Gastrocnemius medialis (tissue), 4 donors: ENCODE results near the gene APBB2.

ENCODE experiments used
- POLR2A ChIP-seq, 2 donors: fragments of 450-650 bp; IDR thresholded peaks; one replicate each; pipeline ENCODE4 v1.6.1; 2017; ENCODE audit warnings: antibody characterized with exemption in 2 of 2, mild to moderate bottlenecking in 2 of 2, moderate library complexity in 2 of 2
- TF ChIP-seq, protein P1 (sequence below), 5 experiments: fragments of 450-650 bp in 3 of 5; fragments of 200-600 bp in 2 of 5; sonication (generic) in 2 of 5; IDR thresholded peaks in 4 of 5; conservative IDR thresholded peaks in 1 of 5; 1 replicate in 4 of 5; 2 replicates in 1 of 5; pipeline ENCODE4 v1.5.1; 2016 to 2019; ENCODE audit warnings: antibody characterized with exemption in 5 of 5, mild to moderate bottlenecking in 3 of 5, moderate library complexity in 3 of 5

GRCh38 chr4:41175794-41176193, 38.5 kb downstream of the APBB2 start:
- TF ChIP-seq, protein P1, sequence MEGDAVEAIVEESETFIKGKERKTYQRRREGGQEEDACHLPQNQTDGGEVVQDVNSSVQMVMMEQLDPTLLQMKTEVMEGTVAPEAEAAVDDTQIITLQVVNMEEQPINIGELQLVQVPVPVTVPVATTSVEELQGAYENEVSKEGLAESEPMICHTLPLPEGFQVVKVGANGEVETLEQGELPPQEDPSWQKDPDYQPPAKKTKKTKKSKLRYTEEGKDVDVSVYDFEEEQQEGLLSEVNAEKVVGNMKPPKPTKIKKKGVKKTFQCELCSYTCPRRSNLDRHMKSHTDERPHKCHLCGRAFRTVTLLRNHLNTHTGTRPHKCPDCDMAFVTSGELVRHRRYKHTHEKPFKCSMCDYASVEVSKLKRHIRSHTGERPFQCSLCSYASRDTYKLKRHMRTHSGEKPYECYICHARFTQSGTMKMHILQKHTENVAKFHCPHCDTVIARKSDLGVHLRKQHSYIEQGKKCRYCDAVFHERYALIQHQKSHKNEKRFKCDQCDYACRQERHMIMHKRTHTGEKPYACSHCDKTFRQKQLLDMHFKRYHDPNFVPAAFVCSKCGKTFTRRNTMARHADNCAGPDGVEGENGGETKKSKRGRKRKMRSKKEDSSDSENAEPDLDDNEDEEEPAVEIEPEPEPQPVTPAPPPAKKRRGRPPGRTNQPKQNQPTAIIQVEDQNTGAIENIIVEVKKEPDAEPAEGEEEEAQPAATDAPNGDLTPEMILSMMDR (IDR thresholded peaks at IDR 0.05 in 4 of 5, conservative IDR thresholded peaks at IDR 0.05 in 1 of 5), result no peak
- no peak for TF ChIP-seq POLR2A (IDR thresholded peaks at IDR 0.05)
